ENCODE data around the gene ZNF710. TPM values are rescaled to one million over a fixed set of nuclear protein-coding genes. Genes with fewer than 3 reads are reported as not detected.

The ZNF710 gene
- total and polyA plus RNA-seq, 2 of the 8 experiments (the other 6 are each of a cell fraction or from before 2014, with no cell fraction given): 10.5 to 24.0 TPM

DNA sequence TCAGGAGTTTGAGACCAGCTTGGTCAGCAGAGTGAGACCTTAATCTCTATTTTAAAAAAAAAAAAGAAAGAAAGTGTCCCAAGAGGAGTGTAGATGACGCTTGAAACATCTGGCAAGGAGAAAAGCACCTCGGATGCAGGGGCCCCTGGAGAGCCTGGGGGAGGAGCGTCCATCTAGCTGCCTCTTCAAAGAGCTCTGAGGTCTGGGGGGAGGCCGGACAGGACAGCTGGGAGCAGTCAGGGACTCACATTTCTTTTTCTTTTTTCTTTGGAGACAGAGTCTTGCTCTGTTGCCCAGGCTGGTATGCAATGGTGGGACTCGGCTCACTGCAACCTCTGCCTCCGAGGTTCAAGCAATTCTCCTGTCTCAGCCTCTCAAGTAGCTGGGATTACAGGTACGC is 104.4 kb downstream of the ZNF710 start:
- Histone ChIP-seq H2BK120ac (replicated peaks; ENCODE audit: low read depth, low read length) (no peak overlapping the region), H3K9me3 (ENCODE audit: insufficient read depth in 2 of 2, low read depth in 1 of 2, low read length in 1 of 2) (no peaks in the 10 kb centered on the region), H3K4ac (replicated peaks; ENCODE audit: insufficient read length, low read depth, low read length) (no peak overlapping the region), H3K4me1 (replicated peaks in 1 of 4; ENCODE audit: control insufficient read depth in 3 of 4, insufficient read depth in 4 of 4, low read length in 3 of 4) (peaks cover 0 to 11% (median 6%) of the 10 kb centered on the region in 4 experiments; a peak in 5 of 7 replicates), H3K4me2 (ENCODE audit: insufficient read depth in 1 of 2, low read depth in 2 of 2, low read length in 2 of 2) (no peak overlapping the region), H3K56ac (replicated peaks; ENCODE audit: insufficient read length, low read depth, low read length) (no peak overlapping the region), H3K9ac (replicated peaks in 1 of 4; ENCODE audit: extremely low read depth in 1 of 4, low read depth in 3 of 4, low read length in 3 of 4) (no peak overlapping the region), H3K27me3 (replicated peaks in 1 of 4; ENCODE audit: control insufficient read depth in 3 of 4, extremely low read depth in 1 of 4, insufficient read depth in 3 of 4, low read length in 3 of 4) (peaks cover 0 to 21% (median 13%) of the 10 kb centered on the region in 4 experiments; a peak in 6 of 7 replicates), H3K14ac (ENCODE audit: insufficient read length) (no peak overlapping the region), H3K79me2 (ENCODE audit: control insufficient read depth in 1 of 2, insufficient read depth in 2 of 2, low read length in 2 of 2) (no peaks in the 10 kb centered on the region), H2BK12ac (ENCODE audit: low read depth, low read length) (no peak overlapping the region), H3K23ac (ENCODE audit: insufficient read length) (no peak overlapping the region), H2BK20ac (ENCODE audit: low read length) (no peak overlapping the region), H2AFZ (ENCODE audit: low read length) (no peak overlapping the region), H3K23me2 (ENCODE audit: low read depth, low read length) (peaks cover 9% of the 10 kb centered on the region), H4K5ac (ENCODE audit: insufficient read length, low read depth, low read length) (no peak overlapping the region), H3K79me1 (ENCODE audit: low read depth, low read length) (peaks cover 2% of the 10 kb centered on the region; the same call in 1 of the 2 replicates), H3K27ac (ENCODE audit: low read depth, low read length) (no peak overlapping the region), H4K8ac (ENCODE audit: extremely low read depth, insufficient read depth, low read length) (no peak overlapping the region), H4K91ac (replicated peaks; ENCODE audit: insufficient read length, low read length) (no peak overlapping the region), H2AK5ac (ENCODE audit: low read depth, low read length) (no peak overlapping the region), H3K4me3 (ENCODE audit: extremely low read depth in 1 of 4, insufficient read depth in 2 of 4, low read depth in 3 of 4, low read length in 4 of 4) (no peak overlapping the region), H2BK15ac (ENCODE audit: low read length) (no peak overlapping the region), H4K20me1 (replicated peaks in 1 of 2; ENCODE audit: control insufficient read depth in 1 of 2, insufficient read depth in 2 of 2, low read length in 2 of 2) (peaks cover 0 to 4% of the 10 kb centered on the region in 2 experiments), H2BK5ac (ENCODE audit: low read depth, low read length) (no peak overlapping the region), H3K18ac (ENCODE audit: extremely low read depth, low read length) (no peak overlapping the region), H3K36me3 (ENCODE audit: control insufficient read depth in 2 of 4, insufficient read depth in 4 of 4, low read length in 3 of 4) (no peaks in the 10 kb centered on the region)
- CTCF ChIA-PET (ENCODE audit: partially characterized antibody): interaction anchor here (1.2 to 1.6 kb wide), 5 partner anchors 9 to 345 kb away, joined by 3 to 8 read pairs (median 5); no protein-coding TSS in a partner anchor
- FAIRE-seq (no peak), DNase-seq (ENCODE audit: low read depth in 1 of 2, low spot score in 2 of 2) (no peak)
- POLR2A ChIA-PET (ENCODE audit: partially characterized antibody): no interaction called here
- 77% methylated on average over 4 of the region's 7 CpGs; no CpG with 5 or more reads in 1 of the 2 experiments for WGBS, 2 experiments (ENCODE audit: extremely low coverage in 1 of 2, insufficient coverage in 1 of 2, insufficient read length in 1 of 2, insufficient replicate concordance in 2 of 2, low coverage in 1 of 2, low lambda C conversion rate in 2 of 2, missing lambda C conversion rate in 1 of 2)
- TF ChIP-seq, protein P1, sequence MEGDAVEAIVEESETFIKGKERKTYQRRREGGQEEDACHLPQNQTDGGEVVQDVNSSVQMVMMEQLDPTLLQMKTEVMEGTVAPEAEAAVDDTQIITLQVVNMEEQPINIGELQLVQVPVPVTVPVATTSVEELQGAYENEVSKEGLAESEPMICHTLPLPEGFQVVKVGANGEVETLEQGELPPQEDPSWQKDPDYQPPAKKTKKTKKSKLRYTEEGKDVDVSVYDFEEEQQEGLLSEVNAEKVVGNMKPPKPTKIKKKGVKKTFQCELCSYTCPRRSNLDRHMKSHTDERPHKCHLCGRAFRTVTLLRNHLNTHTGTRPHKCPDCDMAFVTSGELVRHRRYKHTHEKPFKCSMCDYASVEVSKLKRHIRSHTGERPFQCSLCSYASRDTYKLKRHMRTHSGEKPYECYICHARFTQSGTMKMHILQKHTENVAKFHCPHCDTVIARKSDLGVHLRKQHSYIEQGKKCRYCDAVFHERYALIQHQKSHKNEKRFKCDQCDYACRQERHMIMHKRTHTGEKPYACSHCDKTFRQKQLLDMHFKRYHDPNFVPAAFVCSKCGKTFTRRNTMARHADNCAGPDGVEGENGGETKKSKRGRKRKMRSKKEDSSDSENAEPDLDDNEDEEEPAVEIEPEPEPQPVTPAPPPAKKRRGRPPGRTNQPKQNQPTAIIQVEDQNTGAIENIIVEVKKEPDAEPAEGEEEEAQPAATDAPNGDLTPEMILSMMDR (IDR thresholded peaks at IDR 0.05; ENCODE audit: control extremely low read depth in 1 of 3, insufficient read depth in 1 of 3, low read depth in 1 of 3, low read length in 3 of 3): no peak
- TF ChIP-seq TCF12 (IDR thresholded peaks at IDR 0.05; ENCODE audit: low read depth, low read length): no peak
- no peak for TF ChIP-seq CREB1 (IDR thresholded peaks at IDR 0.05)
- no peak for TF ChIP-seq KDM4A (IDR thresholded peaks at IDR 0.05; ENCODE audit: low read depth, low read length, severe bottlenecking)
- no peak for TF ChIP-seq POLR2AphosphoS5 (IDR thresholded peaks at IDR 0.05; ENCODE audit: low read depth, low read length)
- TF ChIP-seq TBP (IDR thresholded peaks at IDR 0.05; ENCODE audit: low read depth, low read length): no peak
- no peak for TF ChIP-seq JUND (IDR thresholded peaks at IDR 0.05; ENCODE audit: low read length)
- no peak for TF ChIP-seq POU5F1 (IDR thresholded peaks at IDR 0.05; ENCODE audit: low read depth, low read length)
- TF ChIP-seq, protein P2, sequence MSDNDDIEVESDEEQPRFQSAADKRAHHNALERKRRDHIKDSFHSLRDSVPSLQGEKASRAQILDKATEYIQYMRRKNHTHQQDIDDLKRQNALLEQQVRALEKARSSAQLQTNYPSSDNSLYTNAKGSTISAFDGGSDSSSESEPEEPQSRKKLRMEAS (IDR thresholded peaks at IDR 0.05): no peak
- no peak for TF ChIP-seq RNF2 (IDR thresholded peaks at IDR 0.05; ENCODE audit: borderline replicate concordance, low read depth, low read length, missing control alignments, poor library complexity, severe bottlenecking)
- no peak for TF ChIP-seq BACH1 (IDR thresholded peaks at IDR 0.05; ENCODE audit: low read length)
- no peak for TF ChIP-seq FOSL1 (IDR thresholded peaks at IDR 0.05; ENCODE audit: insufficient read depth, low read depth, low read length)

Data from H1 (cell line).